KBM-7 (cell line): ENCODE measurements around the gene DRGX.

Source experiments
- DNase-seq: peaks from one replicate; pipeline ENCODE4 v3.0.0-alpha.2; 2015
- in situ Hi-C: fragments of 300-500 bp; cut with MboI; formaldehyde crosslinking; loops from 2 replicates; pipeline ENCODE4 v1.14.3; 2020; ENCODE audit warnings: low sequenced_read_pairs, low pct_unique_long_range_greater_than_20kb, mixed read lengths

Gene DRGX

DNA sequence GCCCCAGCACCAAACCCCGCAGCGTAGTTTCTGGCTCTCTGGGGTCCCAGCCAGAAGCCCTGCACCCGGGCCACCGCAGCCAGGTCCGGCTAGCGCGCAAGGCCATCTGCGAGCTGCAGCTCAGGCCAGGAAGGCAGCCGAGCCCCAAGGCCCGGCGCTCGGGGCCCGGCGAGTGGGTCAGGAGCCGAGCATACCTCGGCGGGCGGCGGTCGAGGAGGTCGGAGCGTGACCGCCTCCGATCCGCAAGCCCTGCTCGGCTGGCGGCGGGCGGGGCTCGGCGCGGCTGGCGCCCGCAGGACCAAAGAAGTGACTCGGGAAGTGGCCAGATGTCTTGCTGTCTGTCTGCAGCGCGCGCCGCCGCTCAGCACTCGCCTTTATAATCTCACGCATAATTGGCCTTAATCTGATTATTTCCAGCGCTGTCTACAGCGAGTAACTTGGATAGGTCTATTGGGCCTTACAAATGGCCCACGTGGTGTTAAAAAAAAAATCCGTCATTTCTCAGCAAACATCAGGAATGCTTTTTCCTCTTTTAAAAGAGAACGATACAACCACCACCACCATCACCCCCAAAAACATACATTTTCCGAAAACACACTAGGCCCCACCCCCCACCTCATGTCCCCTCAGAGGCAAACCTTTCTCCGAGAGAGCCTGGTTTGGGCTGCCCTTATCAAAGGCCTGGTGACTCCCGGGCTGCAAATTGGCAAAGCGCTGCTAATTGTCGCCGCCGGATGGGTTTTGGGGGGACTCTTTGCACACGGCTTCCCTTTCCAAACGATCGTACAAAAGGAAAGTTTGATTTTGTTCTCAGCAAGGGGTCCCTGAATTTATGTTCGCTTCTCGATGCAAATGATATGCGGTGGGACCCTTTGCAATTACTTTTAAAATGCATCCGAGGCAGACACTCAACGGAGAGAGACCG, at the start of gene DRGX:
Gene DRGX, minus strand, starts transcription at position 349 of the 925 bp plus-strand sequence. CDS start 649 bp downstream, outside the sequence.
- in situ Hi-C loops = no loop called here
- no peak for DNase-seq

DNA sequence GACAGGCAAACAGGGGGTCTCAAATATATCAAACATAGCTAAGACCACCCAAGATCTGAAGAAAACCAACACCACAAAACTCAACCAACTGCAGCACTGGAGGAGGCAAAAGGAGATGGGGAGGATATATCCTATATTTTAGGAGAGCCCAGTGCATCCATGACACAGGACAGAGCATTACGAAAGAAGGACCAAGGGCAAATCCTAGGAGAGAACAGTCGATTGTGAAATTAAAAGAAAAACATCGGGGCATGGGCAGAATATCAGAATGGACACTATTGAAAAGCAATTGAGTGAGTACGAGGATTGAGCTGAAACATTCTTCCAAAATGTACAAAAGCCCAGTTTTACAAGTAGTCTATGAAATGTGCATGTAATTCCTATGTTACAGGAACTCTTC, 48.5 kb upstream of the DRGX start:
- no peak for DNase-seq
- in situ Hi-C loops = no loop called here

DNA sequence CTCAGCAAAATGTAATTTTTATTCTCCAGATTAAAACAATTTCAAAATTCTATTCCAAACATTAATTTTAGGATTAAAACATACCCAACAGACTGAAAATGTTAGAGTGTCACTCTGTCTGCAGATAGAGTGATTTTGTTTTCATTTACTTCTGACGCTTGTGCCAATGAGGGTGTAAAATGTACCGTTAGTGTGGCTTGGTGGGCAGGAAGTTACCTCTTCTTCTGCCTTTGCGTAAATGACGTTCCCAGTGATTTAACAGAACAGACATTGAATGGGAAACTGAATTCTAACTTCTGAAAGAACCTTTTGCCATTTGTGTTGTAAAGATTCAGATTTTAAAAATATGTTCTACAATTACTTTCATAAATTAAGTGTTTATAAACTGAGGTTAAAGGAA, 47.0 kb upstream of the DRGX start:
- no peak for DNase-seq
- in situ Hi-C loops = no loop called here

DNA sequence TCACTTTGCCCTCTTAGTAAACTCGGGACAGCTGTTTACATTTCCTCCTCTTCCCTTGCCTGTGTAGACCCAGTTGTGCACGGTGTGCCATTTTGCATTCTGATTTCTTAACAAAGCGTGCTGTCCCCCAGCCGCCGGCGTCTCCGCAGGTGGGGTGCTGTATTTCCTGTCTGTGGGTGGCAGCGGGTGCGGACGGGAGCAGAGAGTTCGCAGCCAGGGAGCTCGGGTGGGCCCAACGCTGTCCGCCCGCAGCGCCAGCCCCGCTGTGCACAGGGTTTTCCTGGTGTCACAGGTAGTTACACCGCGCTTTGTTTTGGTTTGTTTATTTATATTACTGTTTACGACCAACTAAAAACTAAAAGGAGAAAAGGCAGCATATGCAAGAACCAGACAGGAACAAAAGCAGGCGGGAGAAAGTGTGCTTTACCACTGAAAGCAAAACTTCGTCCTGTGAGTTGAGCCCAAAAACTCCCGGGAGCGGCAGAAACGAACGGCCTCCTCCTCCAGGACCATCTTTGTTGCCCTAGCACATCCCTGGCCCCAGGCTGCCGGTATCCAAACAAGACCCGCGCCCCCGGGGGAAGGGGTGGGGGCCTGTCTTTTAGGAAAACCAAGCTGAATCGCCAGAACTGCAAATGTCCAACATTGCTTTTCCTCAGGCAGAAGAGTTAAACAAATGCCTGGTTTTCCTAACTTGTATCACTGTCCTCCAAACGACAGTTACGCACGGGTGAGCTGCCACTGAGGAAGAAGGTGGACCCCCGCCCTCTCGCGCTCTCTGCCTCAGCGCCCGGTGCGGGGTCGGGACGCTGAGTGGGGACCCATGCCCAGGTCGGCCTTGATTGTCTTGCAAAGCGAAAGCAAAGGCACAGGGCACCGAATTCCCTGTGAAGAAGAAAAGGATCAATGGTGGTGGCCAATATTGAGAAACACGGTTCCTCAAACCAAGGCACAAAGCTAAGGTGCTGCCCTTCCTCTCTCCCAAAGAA, 45.9 kb upstream of the DRGX start:
- in situ Hi-C loops = no loop called here
- DNase-seq = no peak

DNA sequence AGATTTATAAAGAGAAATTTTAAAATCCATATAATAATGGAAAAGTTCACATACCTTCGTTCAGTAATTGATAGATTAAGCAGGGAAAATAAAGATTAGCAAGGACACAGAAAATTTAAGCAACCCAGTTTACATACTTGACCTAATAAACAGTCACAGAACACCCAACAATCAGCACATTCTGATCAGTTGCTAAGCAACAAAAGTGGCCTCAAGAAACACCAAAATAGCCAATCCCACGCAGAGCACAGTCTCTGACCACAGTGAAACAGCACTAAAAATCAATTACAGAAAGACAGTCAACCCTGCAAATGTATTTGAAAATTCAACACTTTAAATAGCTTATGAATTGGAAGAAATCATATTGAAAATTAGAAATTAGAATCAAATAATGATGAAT, 39.3 kb upstream of the DRGX start:
- in situ Hi-C loops = no loop called here
- no peak for DNase-seq

DNA sequence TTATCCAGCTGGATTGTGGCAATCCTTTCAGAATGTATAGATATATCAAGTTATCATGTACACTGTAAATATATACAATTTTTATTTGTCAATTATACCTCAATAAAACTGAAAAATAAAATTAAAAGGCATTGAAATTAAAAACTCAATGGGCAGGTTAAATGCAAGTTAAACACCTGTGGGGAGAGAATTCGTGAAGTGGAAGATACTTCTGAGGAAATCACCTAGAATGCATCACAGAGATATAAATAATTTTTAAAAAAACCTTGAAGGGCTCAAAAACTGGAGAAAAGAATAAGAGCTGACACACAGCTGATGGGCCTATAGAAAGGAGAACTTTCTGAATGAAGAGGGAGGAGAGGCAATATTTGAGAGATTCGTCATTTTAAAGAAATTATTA, 37.2 kb upstream of the DRGX start:
- in situ Hi-C loops = no loop called here
- no peak for DNase-seq

DNA sequence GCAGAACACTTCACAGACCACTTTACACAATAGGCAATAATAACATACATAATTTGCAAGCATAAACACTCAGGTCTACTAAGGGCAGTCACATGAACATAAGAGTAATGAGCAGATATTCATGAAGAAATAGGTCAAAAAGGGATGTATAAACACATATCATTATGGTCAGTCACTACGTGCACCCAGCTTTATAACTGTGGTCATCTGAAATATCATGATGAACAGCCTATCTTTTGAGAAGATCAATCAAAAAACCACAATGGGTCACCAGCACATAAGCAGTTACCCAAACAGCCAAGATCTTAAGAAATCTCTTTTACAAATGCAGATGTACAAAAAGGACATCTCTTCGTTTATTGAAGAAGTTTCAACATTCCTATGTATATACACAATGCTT, 35.5 kb upstream of the DRGX start:
- no peak for DNase-seq
- in situ Hi-C loops = no loop called here

DNA sequence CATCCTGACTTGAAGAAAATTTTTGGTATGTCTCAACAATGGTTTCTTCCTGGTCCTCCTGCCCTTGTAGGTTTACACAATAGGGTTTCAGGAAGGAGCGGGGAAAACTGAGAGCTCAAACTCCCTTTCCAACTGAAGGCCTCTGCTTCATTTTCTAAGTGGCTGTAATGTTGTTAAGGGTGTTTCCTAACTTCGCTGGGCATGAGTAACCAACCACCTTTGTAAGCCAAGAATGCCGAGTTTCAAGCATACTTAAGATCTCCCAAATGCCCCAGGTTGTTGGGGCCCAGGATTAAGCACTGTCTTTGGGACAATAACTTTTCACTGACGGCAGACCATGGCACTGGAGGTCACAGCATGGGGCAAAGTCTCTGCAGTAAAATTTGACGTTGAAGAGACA, 33.6 kb upstream of the DRGX start:
- in situ Hi-C loops = no loop called here
- no peak for DNase-seq

DNA sequence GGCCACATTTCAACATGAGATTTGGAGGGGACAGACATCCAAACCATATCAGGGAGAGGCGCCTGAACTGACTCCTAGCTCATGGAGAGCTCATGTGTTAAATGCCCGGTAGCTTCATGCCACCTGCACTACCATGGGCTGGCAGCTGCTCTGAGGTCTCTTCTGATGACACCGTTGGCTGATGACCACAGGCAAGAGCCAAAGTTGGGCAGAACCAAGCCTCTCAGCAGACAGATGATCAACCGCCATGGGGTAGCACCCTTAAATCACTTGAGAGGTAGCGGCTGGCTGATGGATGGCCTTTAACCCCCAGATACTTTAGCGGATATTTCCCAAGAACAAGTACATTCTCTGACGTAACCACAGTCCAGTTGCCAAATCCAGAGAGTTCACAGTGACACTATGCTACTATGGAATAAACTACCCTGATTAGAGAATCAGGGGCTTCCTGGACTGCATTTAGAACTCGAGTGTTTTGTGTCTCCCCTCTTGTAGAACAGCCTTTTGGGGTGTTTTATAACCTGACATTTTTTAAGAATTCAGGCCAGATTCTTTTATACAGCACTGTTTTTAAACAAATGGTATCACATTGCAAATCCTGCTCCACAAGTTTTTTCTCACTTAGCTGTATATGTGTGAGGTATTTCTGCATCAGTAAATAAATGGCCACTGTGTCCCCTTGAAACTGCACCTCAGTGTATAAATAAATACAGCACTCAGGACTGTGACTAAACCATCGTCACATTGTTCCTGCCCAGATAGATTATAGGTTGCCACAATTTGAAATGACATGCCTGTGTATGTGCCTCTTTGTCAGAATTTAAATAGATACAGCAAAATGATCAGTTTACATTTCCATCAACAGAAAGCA, 30.8 kb upstream of the DRGX start:
- no peak for DNase-seq
- in situ Hi-C loops = no loop called here

DNA sequence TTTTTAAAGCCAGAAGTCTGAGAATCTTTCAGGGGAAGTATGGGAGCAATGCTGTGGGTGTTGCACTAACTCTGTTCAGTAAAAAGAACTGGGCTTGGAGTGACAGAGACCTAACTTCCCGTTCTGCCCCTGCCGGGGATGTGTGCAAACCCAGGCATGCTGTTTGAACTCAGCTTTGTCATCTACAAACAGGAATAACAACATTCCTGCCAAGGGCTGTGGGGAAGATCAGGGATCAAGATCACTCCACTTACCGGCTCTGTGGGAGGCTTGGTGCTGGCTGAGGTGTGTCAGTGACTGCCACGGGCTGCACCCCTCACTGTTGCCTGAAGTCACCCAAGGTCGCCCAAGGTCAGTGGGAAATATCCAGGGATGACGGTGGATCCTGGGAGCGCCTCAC, 23.1 kb upstream of the DRGX start:
- peak; percentile 7 for DNase-seq
- in situ Hi-C loops = no loop called here

DNA sequence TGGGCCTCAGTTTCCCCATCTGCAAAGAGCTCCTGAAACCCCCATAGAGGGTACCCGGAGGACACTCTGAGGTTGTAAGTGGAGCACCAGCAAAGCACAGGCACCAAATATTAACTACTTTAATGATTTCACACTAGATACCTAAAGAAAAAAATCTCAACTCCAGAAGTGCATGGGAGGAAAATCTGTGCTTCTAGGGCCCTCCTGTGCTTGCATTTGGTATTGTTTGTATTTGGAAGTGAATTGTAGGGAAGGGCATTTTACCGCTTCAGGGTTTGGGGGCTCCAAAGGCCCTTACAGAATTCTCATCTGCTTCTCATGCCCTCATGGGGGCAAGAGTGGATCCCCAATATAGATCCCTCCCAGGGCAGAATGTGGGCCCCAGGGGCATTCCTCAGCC, 22.4 kb upstream of the DRGX start:
- peak; percentile 6 for DNase-seq
- in situ Hi-C loops = no loop called here

DNA sequence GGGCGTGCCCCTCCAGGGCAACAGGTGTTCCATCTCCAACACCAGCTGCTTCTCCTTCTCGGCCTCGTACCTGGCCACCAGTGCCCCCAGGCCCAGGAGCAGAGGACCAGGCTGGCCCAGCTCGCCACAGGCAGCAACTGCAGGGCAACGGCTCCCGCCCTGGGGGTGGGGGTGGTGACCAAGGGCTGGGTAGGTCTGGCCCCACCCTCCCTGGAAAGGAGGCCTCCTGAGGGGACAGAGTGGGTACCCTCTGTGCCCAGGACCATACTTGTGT, 22.1 kb upstream of the DRGX start:
- DNase-seq = no peak
- in situ Hi-C loops = no loop called here

DNA sequence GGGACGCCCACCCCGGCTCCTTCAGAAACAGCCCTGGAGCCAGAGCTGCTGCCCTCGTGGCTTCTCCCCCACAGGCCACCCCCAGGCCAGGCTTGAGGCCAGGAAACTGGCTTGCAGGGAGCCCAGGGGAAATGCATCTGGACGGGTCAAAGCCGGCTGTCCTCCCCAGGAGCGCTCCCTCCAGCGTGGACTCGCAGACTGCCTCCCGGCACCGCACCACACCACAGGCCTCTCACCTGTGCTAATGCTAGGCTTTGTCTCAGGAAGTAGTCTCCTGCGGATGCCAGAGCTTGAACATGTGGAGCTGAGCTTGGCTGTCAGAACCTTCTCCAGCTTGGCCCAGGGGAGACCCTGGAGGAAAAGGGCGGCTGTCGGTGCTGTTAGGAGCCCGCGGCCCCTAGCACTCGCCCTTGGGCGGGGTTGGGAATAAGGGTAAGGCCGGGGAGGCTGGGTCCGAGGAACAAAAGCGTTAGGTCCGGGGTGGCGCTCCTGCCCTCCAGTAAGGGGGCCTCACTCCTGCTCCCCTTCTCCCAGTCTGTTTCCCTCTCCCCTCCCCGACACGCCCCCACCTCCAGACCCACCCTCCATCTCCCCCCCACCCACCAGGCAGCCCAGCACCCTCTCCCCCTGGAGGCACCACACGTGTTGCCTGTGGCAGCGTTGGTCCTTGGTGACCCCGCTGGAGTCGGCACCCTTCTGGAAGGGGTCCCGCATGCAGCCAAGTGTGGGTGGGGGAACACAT, 21.6 kb upstream of the DRGX start:
- DNase-seq = no peak
- in situ Hi-C loops = no loop called here

DNA sequence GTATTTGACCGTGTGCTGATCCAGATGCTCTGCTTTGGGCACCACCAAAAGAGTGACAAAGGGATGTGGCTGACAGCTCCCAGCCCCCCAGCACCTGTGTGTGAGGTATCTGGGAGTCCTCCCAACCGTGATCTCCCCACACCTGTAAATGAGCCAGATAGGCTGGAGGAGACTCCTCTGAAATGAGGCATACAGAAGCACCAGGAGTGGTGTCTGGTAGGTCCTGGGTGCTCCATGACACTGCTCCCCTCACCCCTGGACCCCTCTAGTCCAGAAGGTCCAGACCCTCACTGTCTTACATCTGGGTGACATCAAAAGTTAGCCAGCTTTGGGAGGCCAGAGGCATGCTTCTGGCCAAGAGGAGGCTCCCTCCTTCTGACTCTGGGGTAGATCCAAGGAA, 20.0 kb upstream of the DRGX start:
- DNase-seq = no peak
- in situ Hi-C loops = no loop called here

DNA sequence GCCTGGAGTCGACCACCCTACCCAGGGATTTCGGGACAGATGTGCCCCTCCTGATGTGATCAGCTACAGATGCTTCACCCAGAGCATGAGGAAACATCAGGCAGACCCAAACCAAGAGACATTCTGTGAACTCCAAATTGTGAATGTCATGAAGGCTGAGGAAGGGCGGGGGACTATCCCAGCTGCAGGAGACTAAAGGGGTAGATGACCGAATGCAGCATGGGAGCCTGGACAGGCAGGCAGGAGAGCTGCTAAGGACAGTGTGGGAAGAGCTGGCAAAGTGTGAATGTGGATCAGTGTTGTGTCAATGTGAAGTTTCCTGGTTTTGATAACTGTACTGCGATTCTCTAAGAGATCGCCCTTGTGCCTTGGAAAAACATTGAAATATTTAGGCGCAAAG, 19.2 kb upstream of the DRGX start:
- no peak for DNase-seq
- in situ Hi-C loops = no loop called here

DNA sequence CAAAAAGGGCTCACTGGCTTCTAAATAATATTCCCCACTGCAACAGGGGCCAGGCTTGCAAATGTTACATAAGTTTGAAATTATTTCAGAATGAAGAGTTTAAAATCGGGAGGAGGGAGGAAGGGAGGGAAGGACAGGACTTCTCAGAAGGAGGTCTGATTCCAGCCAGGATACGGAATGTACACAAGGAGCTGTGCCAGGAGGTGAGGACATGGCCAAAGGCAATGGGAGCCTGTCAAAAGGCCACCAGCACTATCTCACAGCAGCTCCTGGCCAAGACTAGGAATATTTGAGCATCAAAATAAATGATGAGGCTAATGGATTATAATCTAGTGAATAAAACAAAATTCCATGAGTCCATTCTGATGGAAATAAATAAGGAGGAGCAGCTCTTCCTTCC, 18.6 kb upstream of the DRGX start:
- DNase-seq = no peak
- in situ Hi-C loops = no loop called here

DNA sequence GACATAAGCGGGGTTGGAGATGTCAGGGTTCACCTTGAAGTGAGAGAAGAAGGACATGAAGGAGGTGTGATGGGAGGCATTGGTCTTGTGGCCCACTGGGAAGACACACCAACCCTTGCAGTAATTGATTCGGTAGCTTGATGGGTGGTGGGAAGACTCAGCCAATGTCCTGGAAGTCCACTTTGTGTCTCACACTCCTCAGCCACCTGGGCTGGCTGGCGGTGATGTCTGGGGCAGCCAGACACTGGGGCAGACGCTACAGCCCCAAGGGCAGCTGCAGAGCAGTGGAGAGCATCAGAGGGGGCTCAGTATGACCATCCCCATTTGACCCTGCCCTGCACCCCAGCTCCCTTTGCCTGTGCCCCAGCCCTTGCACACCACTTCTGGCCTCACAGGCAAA, 16.7 kb upstream of the DRGX start:
- in situ Hi-C loops = no loop called here

DNA sequence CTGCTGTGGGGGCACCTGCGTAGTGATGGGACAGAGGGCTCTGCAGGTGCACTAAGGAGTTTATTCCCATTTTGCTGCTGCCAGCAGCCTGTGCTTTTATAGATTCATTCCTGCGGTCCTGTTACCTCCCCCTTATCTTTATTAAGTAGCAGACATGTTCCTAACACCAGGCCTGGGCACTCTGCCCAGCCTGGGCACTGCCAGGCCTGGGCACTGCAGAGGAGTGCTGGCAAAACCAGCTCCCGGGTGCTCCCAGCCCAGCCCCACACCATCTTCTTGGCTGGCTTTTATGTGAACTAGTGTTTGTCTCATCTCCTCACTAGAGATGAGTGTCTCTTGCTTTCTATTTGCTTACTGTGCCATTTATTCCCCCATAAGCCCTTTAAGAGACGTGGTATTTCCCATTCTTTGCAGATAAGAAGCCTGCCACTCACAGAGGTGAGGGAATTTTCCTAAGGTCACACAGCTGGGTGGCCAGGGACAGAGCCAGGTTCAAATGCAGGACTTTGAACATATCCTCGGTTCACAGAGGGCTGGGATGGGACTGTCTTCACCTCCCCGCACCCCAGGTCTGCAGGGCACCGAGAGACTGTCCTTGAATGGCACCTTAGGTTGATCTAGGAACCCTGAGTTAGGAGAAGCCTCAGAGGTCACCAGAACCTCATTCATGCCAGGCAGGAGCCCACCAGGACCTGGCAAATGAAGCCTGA, 14.6 kb upstream of the DRGX start:
- DNase-seq = no peak
- in situ Hi-C loops = no loop called here

More for the DNA sequence above, 16.7 kb upstream of the DRGX start:
- no peak for DNase-seq
